Panc1 (cell line): Measurements from ENCODE around the gene INO80C. TPM values are rescaled to one million over a fixed set of nuclear protein-coding genes. Genes with fewer than 3 reads are reported as not detected.

Source experiments
- ATAC-seq: fragments of 200-7000 bp; cut with Tn5 transposase; 2 replicates; pipeline ENCODE4 v1.9.1; 2020; ENCODE audit warnings: mild to moderate bottlenecking, moderate library complexity
- BruUV-seq: library from RNA; stranded (reverse); fragments of 400-500 nt; replicated peaks from 2 replicates; lab custom pipeline; 2021; lab: Mats Ljungman, UMichigan
- CTCF ChIA-PET: fragments of 300-600 bp; sonication (Branson Sonifier 250); formaldehyde crosslinking; loops from one replicate; lab custom pipeline; 2022; ENCODE audit warnings: antibody characterized with exemption; lab: Charles Lee
- POLR2A ChIA-PET: fragments of 300-600 bp; sonication (Branson Sonifier 250); formaldehyde crosslinking; loops from one replicate; lab custom pipeline; 2022; ENCODE audit warnings: antibody characterized with exemption; lab: Charles Lee
- DNase-seq: peaks from one replicate; pipeline ENCODE4 v3.0.0-alpha.2; 2010; ENCODE audit warnings: low read depth, low spot score
- H3K27ac ChIP-seq: 2 replicates; pipeline ENCODE4 v1.5.1; 2011; ENCODE audit warnings: mild to moderate bottlenecking, low read length, inconsistent platforms
- H3K27me3 ChIP-seq: fragments of 200-500 bp; sonication (Bioruptor generic); 2 replicates; pipeline ENCODE4 v1.6.0; 2014; ENCODE audit warnings: low read length, inconsistent platforms; ENCODE audit not compliant: control insufficient read depth, insufficient read depth
- H3K36me3 ChIP-seq: fragments of 200-500 bp; sonication (Bioruptor generic); 2 replicates; pipeline ENCODE4 v1.5.1; 2014; ENCODE audit warnings: inconsistent platforms, mild to moderate bottlenecking, low read length, moderate library complexity; ENCODE audit not compliant: control insufficient read depth, insufficient read depth
- H3K4me1 ChIP-seq: 2 replicates; pipeline ENCODE4 v1.5.1; 2011; ENCODE audit warnings: inconsistent platforms, mild to moderate bottlenecking, low read length, moderate library complexity; ENCODE audit not compliant: control insufficient read depth, insufficient read depth
- H3K4me3 ChIP-seq, 2 experiments: 2 replicates each; pipeline ENCODE4 v1.5.1; 2011 to 2012; ENCODE audit warnings: low read depth in 2 of 2, low read length in 2 of 2, mild to moderate bottlenecking in 2 of 2, inconsistent platforms in 1 of 2, moderate library complexity in 1 of 2
- H3K9me3 ChIP-seq: fragments of 200-500 bp; sonication (Bioruptor generic); 2 replicates; pipeline ENCODE4 v1.5.1; 2014; ENCODE audit warnings: low read depth, mild to moderate bottlenecking, inconsistent platforms, low read length, moderate library complexity; ENCODE audit not compliant: control insufficient read depth, insufficient read depth
- CTCF ChIP-seq: fragments of 450-650 bp; IDR thresholded peaks from 2 replicates; pipeline ENCODE4 v1.5.1; 2017; ENCODE audit warnings: mild to moderate bottlenecking
- POLR2AphosphoS5 ChIP-seq: IDR thresholded peaks from 2 replicates; pipeline ENCODE4 v1.6.1; 2012; ENCODE audit warnings: mild to moderate bottlenecking, low read depth, low read length, moderate library complexity
- SIN3A ChIP-seq: IDR thresholded peaks from 2 replicates; pipeline ENCODE4 v1.6.1; 2012; ENCODE audit warnings: low read depth, mild to moderate bottlenecking, low read length, moderate library complexity, borderline replicate concordance; ENCODE audit not compliant: insufficient read depth
- TCF7L2 ChIP-seq: IDR thresholded peaks from 2 replicates; pipeline ENCODE4 v1.6.1; 2011; ENCODE audit warnings: mild to moderate bottlenecking, low read depth, low read length, inconsistent platforms
- in situ Hi-C: cut with HindIII; loops from 2 replicates; pipeline ENCODE4 v1.10.0; 2016; ENCODE audit warnings: low sequenced_read_pairs, low pct_unique_long_range_greater_than_20kb
- intact Hi-C: fragments of 100-400 bp; cut with micrococcal nuclease; formaldehyde crosslinking; loops from one replicate; pipeline ENCODE4 v1.10.0; 2022; ENCODE audit not compliant: unreplicated experiment
- total RNA-seq: library from RNA; stranded (reverse); gene quantifications from one replicate; pipeline ENCODE4 v1.2.1, GENCODE V29; 2021; ENCODE audit not compliant: unreplicated experiment
- TF ChIP-seq, protein P1 (sequence below), 2 experiments: IDR thresholded peaks; 2 replicates each; pipeline ENCODE4 v1.6.1; 2011 to 2012; ENCODE audit warnings: low read depth in 2 of 2, control low read depth in 1 of 2, low read length in 1 of 2, mild to moderate bottlenecking in 1 of 2, moderate library complexity in 1 of 2; ENCODE audit not compliant: insufficient read depth in 1 of 2

The INO80C gene
- total RNA-seq, 1 experiment from 2014 or later: 25.8 TPM

DNA sequence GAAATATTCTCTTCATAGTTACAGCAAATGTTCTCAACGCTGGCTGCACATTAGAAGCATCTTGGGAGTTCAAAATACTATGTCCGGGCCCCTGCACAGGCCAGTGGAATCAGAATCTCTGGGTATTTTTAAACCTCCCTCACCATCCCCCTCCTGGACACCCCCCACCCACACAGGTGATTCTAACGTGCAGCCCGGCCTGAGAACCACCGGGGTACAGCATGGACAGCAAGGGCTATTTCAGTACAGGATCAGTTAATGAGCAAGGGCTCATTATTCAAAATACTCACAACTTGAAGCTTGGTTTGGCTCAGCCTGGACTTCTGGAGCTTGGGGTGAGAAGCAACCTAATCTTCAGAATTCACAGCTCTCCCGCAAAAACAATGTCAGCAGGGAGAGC, 31.4 kb downstream of the INO80C start:
- in situ Hi-C loops: no loop called here
- Histone ChIP-seq H3K9me3 (no peaks in the 10 kb centered on the region), H3K4me1 (peaks cover 16% of the 10 kb centered on the region), H3K4me3 (no peak overlapping the region), H3K27me3 (no peaks in the 10 kb centered on the region), H3K36me3 (no peaks in the 10 kb centered on the region), H3K27ac (peak overlapping the region; percentile 29; the same call in 1 of the 2 replicates)
- intact Hi-C loops: no loop called here
- ChIA-PET CTCF (no interaction called here), POLR2A (no interaction called here)
- DNase-seq (no peak), ATAC-seq (no peak)
- TF ChIP-seq POLR2AphosphoS5 (no peak), TCF7L2 (no peak), SIN3A (no peak), CTCF (no peak)
- TF ChIP-seq, protein P1, sequence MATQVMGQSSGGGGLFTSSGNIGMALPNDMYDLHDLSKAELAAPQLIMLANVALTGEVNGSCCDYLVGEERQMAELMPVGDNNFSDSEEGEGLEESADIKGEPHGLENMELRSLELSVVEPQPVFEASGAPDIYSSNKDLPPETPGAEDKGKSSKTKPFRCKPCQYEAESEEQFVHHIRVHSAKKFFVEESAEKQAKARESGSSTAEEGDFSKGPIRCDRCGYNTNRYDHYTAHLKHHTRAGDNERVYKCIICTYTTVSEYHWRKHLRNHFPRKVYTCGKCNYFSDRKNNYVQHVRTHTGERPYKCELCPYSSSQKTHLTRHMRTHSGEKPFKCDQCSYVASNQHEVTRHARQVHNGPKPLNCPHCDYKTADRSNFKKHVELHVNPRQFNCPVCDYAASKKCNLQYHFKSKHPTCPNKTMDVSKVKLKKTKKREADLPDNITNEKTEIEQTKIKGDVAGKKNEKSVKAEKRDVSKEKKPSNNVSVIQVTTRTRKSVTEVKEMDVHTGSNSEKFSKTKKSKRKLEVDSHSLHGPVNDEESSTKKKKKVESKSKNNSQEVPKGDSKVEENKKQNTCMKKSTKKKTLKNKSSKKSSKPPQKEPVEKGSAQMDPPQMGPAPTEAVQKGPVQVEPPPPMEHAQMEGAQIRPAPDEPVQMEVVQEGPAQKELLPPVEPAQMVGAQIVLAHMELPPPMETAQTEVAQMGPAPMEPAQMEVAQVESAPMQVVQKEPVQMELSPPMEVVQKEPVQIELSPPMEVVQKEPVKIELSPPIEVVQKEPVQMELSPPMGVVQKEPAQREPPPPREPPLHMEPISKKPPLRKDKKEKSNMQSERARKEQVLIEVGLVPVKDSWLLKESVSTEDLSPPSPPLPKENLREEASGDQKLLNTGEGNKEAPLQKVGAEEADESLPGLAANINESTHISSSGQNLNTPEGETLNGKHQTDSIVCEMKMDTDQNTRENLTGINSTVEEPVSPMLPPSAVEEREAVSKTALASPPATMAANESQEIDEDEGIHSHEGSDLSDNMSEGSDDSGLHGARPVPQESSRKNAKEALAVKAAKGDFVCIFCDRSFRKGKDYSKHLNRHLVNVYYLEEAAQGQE (IDR thresholded peaks at IDR 0.05; ENCODE audit: insufficient read depth in 1 of 2, low read depth in 2 of 2, low read length in 1 of 2): no peak
- BruUV-seq: no TSS peak

- Histone ChIP-seq H3K27me3 (no peaks in the 10 kb centered on the region), H3K4me3 (no peak overlapping the region), H3K4me1 (peaks cover 24% of the 10 kb centered on the region), H3K9me3 (no peaks in the 10 kb centered on the region), H3K27ac (no peak overlapping the region), H3K36me3 (no peaks in the 10 kb centered on the region)
- ChIA-PET CTCF (no interaction called here), POLR2A (no interaction called here)
- DNase-seq (no peak), ATAC-seq (no peak)
- no peak for TF ChIP-seq CTCF
- no peak for TF ChIP-seq SIN3A
- TF ChIP-seq, protein P1 (IDR thresholded peaks at IDR 0.05; ENCODE audit: insufficient read depth in 1 of 2, low read depth in 2 of 2, low read length in 1 of 2): no peak
- no peak for TF ChIP-seq TCF7L2
- no peak for TF ChIP-seq POLR2AphosphoS5
- intact Hi-C loops (no loop called here), in situ Hi-C loops (no loop called here)
- no TSS peak for BruUV-seq
Observed at GRCh38 chr18:35465329-35465728, 32.4 kb downstream of the INO80C start.
